T-helper 9 cell (primary cell): ENCODE measurements around the gene AAK1.
"Not testable (repeated sequence)": the region's sequence is repeated elsewhere in the genome, so short reads cannot be mapped to it uniquely, and the experiment has no call there.

Source experiments
- DNase-seq: peaks from one replicate; pipeline ENCODE4 v3.0.0-alpha.2; 2020

The AAK1 gene

DNA sequence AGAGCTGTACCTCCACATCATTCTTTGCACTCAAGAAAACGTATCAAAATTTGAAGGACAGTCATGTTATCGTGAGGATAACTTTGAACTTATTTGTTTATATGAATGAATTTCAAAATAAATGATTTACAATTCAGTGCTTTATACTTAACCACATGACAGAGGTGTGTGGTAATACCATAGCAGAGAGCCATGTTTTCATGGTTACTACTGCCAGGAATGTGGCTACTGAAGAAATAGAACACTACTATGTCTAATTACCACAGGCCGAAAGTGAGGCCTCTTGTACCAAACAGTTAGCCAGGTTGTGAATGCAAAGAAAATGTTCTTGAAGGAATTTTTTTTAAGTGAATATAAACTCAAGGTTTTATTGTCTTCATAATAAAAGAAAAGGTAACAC lies 49.2 kb downstream of the AAK1 start:
- DNase-seq = no peak

DNA sequence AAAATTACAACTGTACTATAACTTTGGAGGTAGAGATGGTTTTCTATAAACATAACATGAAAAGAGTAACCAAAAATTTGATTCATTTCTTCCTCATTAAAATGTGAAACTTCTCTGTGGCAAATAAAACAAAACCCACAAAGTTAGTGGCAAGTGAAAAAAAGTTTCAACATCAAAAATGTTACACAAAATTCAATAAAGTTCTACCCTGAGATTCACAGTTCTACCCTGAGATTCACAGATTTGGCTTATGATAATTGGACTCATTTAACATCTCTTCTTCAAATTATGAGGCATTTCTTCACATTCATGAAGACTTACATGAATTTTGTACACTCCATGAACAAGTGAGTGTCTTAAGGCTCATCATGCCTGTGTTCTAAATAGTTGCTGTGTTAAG lies 51.0 kb downstream of the AAK1 start:
- DNase-seq = no peak

DNA sequence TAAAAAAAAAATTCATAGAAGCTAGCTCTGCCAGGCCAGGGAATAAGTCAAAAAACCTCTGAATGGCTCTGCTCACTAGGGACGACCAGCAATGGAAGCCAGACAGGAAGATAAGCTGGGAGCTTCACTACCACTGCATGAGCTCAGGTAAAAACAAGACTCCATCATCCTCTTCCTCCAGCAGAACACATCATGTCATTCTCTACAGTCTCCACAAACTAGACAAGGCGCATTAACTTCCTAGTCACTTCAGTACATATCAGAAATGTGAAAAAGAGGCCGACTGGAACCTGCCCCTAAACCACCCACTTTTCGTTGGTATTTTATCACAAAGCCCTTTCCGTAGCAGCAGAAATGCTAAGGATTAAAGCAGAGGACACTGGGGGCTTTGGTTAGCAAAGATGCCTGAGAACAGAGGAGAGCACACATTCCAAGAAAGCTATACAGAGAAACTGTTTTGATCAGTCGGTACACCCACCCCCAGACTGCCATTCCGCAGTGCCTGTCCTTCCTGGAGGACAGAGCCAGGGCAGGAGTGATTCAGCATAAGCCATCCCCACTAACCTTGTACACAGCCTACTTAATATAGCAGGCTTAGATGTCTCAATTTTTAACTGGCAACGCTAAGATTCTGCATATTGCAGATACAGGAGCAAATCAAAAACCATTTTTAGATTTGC lies 53.4 kb downstream of the AAK1 start:
- DNase-seq = no peak

DNA sequence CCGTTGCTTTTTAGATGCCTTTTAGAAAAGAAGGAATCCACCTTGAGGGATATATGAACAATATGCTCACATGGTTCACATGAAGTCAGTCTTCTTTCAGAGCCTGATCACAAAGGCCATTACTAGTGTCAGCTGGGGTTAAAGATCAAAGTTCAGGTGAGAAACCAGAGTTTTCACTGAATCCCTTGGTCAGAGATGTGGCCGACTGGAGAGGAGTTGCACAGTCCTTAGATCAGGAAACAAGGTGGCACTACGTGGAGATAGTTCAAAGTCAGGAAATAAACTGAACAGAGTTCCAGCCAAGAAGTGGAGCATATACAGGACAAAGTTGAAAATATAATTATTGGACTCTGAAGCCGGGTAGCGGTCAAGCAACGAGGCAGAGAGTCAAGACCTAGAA lies 54.6 kb downstream of the AAK1 start:
- no peak for DNase-seq

DNA sequence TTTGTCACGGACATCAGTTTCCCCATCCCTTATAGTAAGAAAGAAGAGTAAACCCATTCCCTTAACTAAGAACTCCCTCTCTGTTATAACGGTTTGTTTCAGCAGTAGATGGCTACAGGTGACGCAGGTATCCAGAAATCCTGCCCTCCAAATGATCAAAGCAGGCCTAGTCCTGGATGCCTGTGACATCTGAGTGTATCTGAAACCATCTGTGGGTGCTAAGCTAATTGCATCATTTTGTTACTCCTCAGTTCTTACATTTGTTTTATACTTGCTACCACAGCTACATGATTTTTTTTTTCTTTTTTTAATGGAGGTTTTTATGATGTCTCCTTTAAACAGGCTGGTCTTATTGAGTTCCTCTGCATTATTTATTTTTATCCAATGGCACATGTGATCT lies 55.1 kb downstream of the AAK1 start:
- DNase-seq = no peak

DNA sequence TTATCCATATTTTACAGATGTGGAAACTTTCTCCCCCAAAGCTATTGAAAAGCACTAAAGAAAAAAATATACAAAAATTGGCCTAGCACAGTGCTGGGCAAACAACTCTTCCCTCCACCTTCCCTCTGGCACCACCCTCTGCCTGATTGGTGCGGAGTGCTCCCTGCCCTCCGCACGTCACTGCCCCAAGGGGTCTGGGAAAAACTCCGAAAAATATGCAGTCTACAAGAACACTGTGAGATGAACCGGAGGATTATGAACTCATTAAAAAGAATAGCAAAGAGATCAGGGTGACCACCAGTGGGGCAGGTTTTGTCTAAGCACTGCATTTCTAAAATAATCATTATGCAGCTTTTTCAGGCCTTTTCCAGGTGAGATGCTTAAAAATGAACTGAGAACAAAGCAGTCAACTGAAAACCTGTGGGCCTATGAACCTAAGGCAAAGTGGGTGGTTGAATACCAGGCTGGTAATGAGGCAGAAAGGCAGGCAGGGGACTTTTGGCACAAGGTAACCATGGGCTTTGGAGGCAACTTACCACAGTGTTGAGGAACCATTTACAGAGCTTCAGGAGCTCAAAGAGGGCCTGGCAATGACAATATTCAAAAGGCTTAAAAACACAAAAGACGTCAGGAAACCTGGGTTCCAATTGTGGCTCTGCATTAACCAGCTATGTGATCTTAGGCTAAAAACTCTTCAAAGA lies 57.5 kb downstream of the AAK1 start:
- no peak for DNase-seq

DNA sequence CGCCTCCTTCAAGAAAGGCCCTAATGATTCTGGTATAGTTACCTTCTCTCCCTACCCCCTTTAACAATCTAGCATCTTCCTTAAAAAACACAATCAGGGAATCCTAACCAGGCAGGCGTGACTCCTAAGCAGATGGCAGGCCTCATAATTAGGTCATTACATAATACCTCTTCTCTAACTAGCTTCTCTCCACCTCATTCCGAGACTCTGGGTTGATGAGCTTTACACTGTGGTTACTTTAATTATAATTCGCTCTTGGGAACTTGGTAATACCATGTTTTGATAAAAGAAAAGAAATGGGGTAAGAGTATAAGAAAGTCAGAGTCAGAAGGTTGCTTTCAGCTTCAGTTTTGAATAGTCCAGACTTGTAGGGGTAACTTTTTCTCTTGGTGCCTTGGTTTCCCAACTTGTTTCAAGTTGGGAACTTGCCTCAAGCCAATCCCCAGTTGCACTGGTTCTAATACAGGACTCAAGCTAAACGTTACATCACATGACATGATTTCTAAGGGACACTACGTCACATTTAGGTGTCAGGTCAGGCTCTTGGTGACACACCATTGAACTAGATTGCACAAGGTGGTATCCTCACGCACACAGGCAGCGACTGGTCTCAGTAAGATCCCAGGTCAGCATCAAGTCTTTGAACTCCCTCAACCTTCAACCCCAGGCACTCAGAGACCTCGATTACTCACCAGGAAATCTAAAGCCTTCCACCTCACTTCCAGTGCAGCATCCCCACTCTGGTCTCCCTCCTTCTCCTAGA lies 59.2 kb downstream of the AAK1 start:
- DNase-seq = no peak

DNA sequence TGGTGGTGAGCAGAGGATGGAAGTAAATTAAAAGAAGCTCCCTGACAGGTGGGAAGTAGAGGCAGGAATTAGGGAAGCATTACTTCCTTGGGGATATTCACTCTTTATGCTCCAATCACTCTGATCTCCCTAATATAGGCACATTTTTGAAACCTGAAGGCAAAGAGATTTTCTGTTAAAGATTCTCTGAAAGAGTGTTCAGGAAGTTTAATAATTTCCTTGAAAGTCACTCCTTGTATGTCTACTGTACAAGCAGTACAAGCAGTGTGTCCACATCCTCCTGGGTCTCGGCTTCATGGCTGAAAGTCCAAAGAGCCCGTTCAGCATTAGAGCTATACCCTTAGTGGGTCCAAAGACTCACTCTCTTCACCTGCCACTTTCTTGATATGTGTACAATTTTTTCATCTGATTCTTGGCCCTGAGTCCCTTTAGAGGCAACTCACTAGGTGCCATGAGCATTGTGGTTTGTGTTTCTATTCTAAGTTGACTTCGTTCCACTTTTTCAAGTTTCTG lies 60.2 kb downstream of the AAK1 start:
- no peak for DNase-seq

DNA sequence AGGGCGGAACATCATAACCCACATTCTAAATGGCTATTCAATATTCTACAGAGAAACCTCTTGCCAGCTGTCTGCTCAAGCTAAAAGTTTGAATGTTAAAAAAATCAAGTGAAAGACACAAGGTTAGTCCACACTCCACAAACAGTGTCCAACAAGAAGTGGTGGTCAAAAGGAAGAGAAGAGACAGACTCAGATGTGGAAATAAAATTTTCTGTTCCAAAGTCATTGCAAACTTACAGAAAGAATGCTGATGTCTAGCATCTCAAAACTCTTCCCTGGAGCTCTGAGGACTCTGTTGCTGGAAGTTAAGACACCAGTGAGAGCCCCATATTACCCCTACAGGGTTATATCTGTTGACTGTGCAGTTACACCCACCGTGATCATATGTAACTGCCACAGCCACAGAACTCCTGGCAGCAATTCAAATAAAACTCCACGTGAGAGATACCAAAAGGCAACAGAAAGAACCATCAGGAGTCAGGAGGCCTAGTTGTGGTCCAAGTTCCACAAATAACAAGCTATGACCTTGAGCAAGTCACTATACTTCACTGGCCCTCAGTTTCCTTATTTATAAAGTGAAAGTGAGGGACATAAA lies 60.9 kb downstream of the AAK1 start:
- no peak for DNase-seq

DNA sequence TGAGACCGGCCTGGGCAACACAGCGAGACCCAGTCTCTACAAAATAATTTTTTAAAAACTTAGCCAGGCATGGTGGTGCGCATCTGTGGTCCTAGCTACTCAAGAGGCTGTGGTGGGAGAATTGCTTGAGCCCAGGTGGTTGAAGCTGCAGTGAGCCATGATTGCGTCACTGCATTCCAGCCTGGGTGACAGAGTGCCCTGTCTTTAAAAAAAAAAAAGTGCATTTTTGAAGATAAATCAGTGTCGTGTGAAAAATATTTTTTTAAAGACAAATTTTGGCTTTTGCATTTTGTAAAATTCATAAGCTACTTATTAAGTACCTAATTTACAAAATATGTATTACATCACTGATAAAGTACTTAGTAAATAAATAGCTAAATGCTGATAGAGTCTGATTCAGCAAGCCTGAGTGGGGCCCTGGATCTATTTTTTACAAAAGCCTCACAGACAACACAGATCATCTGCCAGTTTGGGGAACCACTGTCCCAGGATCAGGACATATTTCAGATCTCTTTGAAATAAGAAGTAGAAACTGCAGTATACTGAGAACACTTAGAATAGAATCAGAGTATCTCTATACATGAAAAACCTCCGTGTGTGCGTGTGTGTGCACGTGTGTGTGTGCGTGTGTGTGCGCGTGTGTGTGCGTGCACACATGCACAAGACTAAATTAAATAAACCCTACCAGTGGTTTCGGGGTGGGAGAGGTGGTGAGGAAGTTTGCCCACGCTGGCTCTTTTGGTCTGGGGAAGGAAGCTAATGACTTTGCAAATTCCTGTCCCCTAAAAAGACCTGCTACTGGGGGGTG lies 61.6 kb downstream of the AAK1 start:
- DNase-seq = no peak

DNA sequence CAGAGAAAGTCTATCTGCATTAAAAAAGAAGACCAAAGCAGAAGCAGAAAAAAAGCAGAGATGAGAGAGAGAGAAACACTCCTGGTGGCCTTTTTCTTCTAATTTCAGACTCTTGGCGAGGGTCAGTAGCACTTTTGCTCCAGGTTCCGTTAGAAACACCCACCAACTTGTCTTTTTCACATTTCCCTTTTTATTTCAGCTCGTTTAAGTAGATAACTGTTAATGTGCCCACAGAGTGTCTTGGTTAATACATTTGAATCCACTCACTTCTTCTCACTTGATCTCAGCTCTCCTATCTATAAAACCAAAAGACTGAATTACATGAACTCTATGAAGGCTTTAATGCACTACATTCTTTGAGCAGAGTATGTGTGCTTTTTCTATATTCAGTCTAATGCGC lies 63.1 kb downstream of the AAK1 start:
- DNase-seq = no peak

DNA sequence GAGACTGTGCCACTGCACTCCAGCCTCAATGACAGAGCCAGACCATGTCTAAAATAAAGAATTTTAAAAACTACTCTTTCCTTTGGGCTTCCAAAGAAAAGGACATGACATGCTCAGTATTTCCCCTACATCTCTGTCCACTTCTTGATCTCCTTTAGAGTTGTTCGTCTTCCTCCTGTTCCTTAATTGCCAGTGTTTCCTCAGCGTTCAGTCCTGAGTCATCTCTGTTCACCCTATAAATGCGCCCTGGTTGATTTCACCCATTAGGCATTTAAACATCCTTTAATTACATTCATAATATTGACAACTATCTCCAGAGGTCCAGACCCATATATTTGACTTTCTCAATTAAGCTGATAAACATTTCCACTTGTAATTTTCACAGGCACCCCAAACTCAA lies 64.0 kb downstream of the AAK1 start:
- no peak for DNase-seq

DNA sequence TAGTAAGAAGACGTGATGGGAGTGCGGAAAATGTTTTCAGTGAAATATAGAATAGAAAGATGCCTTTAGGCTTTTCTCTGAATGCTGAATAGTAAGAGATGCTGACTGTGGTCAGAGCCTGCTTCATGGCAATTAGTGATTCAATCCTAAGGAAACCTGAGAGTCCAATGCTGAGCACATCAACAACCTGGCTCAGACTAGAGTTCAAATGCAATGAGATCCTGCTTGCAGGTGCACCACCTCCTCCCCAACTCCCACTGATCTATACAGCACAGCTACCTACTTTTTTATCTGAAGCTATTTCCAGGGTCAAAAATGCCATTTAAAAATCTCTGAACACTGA lies 65.4 kb downstream of the AAK1 start:
- no peak for DNase-seq

DNA sequence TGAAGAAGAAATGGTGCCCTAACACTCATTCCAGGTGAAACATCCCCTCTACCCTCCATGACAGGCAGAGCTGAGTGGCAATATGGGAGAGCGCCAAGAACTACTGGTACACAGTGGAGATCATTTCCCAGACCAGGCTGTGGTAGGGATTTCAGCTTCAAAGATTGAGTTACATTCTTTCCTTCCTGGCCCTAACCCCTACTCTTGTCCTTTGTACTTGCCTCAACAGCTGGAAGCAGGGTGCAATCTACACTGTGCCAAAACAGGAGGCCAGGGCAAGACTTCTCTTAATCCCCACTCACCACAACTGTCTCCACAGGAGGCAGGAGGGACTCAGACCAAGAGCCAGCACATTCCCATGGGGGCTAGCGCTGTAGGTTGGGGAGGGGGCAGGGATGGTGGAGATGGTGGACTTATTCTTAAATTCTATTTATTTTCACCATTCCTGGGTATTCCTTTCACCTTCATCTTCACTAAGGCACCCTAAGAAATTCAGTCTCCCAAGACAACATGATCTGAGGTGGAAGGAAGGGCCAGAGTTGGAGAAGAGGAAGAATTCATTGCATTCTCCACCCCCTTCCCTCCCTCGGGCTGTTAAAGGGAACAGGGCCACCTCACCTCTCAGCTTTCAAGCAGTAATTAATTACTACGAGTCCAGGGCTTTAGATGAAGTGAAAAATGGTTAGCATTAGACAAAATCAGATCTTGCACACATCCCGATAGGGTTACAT lies 65.9 kb downstream of the AAK1 start:
- no peak for DNase-seq

DNA sequence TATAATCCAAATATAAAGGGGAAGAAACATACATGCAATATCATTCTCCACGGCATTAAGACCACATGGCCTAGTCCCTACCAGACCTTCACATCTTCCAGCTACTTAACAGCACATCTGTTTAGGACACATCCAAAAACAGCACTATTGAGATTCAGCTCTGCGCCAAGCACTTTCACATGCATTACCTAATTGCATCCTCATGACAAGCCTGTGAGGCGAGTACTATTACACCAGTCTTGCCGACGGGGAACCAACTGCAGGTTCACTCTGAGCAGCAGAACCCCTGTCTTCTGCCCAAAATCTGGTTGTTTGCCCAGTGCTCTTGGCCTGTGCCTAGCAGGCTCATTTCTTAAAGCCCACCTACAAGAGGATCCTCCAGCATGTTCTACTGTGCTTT lies 66.7 kb downstream of the AAK1 start:
- no peak for DNase-seq

DNA sequence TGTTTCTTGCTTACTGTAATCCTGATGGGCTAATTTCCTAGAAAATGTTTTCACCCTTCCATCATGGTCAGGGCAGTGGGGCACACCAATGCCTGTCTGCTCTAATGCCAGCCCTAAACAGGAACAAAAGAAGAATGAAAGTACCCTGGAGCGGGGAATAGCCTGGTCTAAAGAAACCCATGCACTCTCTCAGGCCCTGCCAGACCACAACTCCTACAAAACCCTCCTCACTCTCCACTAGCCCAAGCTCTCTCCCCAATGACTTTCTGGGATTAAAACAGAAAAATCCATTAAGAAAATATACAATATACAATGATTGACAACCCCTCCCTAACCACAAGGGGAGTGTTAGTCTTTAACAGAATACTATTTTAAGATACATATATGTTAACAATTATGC lies 67.6 kb downstream of the AAK1 start:
- DNase-seq = no peak

DNA sequence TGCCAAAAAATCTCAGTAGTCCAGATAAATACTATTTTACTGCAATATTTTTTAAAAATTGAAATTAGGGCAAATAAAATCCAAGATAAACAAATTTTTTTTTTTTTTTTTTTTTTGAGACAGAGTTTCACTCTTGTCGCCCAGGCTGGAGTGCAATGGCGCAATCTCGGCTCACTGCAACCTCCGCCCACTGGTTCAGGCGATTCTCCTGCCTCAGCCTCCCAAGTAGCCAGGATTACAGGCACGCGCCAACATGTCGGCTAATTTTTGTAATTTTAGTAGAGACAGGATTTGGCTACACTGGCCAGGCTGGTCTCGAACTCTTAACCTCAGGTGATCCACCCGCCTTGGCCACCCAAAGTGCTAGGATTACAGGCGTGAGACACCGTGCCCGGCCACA lies 68.2 kb downstream of the AAK1 start:
- DNase-seq = not testable (repeated sequence)

DNA sequence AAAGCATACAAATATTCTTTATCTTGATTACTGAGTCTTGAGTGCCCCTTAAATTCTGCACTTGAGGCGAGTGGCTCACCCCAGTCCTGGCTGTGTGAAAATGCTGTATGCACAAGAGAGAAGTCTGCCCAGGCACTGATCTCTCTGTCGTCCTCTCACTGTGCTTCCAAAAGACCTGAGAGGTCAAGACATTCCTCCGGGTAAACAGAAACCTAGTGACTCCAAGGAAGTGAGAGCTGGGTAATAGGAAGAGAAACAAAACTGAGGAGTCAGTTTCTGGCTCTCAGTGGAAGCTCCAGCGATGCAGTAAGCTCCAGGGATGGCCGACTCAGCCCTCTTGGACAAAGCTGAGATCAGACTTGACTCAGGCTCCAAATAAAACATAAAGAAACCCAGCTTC lies 70.9 kb downstream of the AAK1 start:
- no peak for DNase-seq

DNA sequence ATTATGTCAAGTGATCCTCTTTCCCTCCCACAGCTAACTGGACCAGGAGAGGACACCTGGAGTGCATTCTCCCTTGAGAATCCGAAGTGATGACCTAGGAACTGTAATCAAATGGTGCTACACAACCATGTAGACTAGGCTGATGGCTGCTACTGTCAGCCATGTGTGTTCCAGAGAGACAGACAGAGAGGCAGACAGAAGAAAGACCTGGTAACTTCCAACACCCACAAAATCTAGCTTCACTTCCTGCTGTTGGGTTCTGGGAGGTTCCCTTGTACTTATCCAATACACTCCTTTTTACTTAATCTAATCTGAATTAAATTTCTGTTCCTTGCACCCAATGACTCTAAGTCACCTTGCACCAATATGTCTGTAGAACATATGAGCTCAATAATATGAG lies 72.3 kb downstream of the AAK1 start:
- DNase-seq = no peak

DNA sequence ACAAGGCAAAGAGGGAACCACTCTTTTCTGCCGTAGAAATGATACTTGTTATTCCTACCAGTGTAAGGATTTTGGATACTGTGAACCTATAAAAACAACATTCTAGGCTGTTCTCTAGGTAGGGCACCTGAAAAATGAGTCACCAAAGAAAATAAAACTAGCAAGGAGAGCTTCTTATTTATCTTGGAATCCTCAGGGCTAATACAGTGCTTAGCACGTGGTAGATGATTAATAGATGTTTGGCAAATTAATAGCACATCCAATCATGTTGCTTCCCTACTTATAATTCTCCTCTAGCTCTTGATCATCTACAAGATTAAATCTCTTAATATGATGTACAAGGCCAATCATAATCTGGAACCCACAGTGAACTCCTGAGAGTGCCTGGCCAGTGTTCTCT lies 73.1 kb downstream of the AAK1 start:
- DNase-seq = no peak

DNA sequence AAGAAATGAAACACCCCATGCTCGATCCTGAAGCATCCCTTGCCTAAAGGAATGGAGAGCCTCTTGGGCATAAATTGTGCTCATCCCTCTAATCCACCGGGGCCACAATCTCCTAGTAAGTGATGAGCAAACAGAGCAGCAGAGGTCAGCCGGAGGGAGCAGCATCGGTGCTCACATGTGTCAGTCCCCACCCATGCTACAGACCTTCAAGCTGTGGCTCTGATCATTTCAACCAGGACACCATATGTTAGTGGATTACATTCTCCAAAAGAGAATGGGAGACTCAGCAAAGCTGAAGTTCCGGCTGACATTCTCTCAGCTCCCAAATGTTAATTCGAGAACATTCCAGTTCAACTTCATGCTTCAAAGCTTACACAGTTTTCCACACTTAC lies 75.6 kb downstream of the AAK1 start:
- DNase-seq = no peak
